NB4 (cell line): ENCODE results near the gene CLRN3.

ENCODE experiments used
- DNase-seq: peaks from one replicate; pipeline ENCODE4 v3.0.0; 2010; ENCODE audit warnings: low read depth
- H3K4me3 ChIP-seq: one replicate; pipeline ENCODE4 v1.5.1; 2011; ENCODE audit warnings: mild to moderate bottlenecking, low read depth, low read length, moderate library complexity
- MAX ChIP-seq: IDR thresholded peaks from 2 replicates; pipeline ENCODE4 v1.6.1; 2011; ENCODE audit warnings: low read depth, low read length
- MYC ChIP-seq: IDR thresholded peaks from 2 replicates; pipeline ENCODE4 v1.6.1; 2011; ENCODE audit warnings: low read depth, low read length
- POLR2A ChIP-seq: IDR thresholded peaks from 2 replicates; pipeline ENCODE4 v1.6.1; 2011; ENCODE audit warnings: mild to moderate bottlenecking; ENCODE audit not compliant: insufficient read length; ENCODE audit errors: extremely low read depth
- TF ChIP-seq, protein P1 (sequence below): IDR thresholded peaks from one replicate; pipeline ENCODE4 v1.5.1; 2012; ENCODE audit warnings: low read depth, low read length

The CLRN3 gene

GRCh38 chr10:127882801-127883459 lies 9.8 kb downstream of the CLRN3 start:
- no peak overlapping the region for H3K4me3 ChIP-seq
- no peak for DNase-seq
- TF ChIP-seq MAX (no peak), MYC (no peak), POLR2A (no peak)
- TF ChIP-seq, protein P1, sequence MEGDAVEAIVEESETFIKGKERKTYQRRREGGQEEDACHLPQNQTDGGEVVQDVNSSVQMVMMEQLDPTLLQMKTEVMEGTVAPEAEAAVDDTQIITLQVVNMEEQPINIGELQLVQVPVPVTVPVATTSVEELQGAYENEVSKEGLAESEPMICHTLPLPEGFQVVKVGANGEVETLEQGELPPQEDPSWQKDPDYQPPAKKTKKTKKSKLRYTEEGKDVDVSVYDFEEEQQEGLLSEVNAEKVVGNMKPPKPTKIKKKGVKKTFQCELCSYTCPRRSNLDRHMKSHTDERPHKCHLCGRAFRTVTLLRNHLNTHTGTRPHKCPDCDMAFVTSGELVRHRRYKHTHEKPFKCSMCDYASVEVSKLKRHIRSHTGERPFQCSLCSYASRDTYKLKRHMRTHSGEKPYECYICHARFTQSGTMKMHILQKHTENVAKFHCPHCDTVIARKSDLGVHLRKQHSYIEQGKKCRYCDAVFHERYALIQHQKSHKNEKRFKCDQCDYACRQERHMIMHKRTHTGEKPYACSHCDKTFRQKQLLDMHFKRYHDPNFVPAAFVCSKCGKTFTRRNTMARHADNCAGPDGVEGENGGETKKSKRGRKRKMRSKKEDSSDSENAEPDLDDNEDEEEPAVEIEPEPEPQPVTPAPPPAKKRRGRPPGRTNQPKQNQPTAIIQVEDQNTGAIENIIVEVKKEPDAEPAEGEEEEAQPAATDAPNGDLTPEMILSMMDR, result no peak

DNA sequence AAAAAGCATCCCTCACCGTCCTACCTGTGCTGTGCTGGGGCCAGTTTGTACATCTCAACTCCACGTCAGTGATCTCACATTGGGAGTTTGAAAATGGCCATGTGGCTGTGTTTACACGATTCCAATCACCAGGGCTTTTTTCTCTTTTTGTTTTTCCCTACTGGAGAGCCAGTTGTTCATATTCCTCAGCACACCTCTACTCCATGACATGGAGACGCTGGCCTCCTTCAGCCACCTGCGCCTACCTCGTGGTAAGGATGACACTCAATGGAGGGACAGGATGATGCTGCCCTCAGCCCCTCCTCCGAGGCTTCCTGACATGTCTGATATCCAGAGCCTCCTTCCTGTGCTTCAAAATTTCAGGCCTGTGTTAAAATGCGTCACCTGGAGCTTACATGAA lies 10.3 kb downstream of the CLRN3 start:
- DNase-seq, result no peak
- TF ChIP-seq, protein P1, result no peak
- no peak for TF ChIP-seq MAX
- TF ChIP-seq MYC, result no peak
- no peak for TF ChIP-seq POLR2A

DNA sequence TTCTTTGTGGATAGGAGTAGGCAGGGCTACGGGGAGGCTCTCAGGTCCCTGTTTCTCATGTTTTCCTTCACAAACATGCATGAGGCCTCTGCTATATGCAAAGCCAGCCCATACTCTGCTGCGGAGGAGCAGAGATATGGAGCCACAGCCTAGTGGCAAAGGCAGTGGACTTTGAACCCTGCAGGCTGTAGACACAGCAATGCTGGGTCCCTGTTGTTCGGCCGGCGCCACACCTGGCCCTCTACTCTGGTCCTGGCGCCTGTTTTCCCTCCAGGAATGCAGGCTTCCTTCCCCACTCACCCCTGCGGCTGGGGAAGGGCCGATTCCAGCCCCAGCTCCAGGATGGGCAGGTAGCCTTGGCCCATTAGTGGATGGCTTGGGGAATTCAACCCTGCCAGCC lies 11.5 kb downstream of the CLRN3 start:
- H3K4me3 ChIP-seq, result no peak overlapping the region
- DNase-seq, result no peak
- TF ChIP-seq MYC (no peak), MAX (no peak), POLR2A (no peak)
- TF ChIP-seq, protein P1, result no peak

More for the DNA sequence above, 10.3 kb downstream of the CLRN3 start:
- no peak overlapping the region for H3K4me3 ChIP-seq

DNA sequence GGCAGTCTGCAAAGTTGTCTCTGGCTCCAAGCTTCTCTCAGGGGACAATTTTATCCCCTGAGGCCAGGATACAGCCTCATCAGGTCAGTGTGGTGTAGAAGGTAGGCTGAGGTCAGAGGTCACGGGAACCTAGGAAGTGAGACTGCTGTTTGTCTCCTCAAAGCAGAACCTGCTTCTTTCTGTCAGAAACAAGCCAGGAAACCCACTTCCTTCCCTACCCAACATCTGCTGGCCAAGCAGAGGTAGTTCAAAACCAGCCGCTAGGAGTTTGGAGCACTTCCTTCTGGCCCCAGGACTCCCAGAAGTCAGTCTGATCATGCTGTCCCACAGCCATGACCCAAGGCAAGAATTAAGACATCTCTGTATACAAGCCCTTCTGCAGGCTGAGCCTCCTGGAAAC lies 12.2 kb downstream of the CLRN3 start:
- H3K4me3 ChIP-seq, result no peak overlapping the region
- no peak for TF ChIP-seq MYC
- 0 out of 2 replicates have a peak, but pooled peaks have one; percentile 18 for TF ChIP-seq MAX
- TF ChIP-seq, protein P1, result no peak
- DNase-seq, result peak; percentile 82

DNA sequence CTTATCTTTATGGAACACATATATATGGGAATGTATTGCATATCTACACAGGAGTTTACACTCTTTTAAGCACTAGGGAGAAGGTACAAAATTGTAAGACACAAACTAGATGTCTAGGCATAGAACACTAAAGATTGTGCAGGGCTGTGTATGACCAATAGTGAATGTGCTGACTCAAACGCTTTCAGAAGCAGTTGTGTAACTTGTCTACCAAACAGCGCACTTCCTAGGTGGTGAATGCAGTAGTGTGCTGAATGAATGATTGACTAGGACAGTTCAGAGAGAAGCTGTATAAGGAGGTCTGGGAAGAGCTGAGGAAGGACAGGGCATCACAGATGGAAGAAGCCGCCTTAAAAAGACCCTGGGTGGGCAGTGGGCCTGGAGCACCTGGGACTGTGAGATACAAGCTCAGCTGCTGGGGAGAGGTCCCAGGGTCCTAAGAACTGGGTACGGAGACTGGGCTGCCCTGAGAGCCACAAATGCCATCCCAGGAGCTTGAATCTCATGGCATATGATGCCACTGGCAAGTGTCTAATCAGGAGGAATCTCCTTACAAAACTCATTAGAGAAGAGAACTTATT lies 14.2 kb downstream of the CLRN3 start:
- TF ChIP-seq MAX (no peak), MYC (no peak), POLR2A (no peak)
- TF ChIP-seq, protein P1, result no peak
- no peak overlapping the region for H3K4me3 ChIP-seq
- DNase-seq, result no peak

DNA sequence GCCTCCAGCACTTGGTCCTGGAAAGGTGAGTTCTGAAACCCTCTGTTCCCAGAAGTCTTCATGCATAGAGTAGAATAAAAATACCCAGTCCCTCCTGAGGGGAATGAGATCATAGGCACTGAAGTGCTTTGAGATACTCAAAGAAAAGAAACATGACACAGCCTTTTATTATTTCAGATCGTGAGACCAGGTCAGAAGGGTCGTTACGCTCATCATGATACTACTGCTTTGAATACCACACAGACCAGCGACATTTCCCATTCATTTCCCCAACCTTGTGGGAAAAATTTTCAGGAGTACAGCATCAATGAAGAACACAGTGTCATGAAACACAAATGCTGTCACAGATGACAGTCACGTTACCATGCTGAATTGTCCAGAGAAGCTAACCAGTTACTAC lies 15.0 kb downstream of the CLRN3 start:
- no peak for DNase-seq
- no peak overlapping the region for H3K4me3 ChIP-seq
- TF ChIP-seq, protein P1, result no peak
- TF ChIP-seq MAX (no peak), POLR2A (no peak), MYC (no peak)
